SK-N-MC (cell line): ENCODE data around the gene CSTF1.

Experiments
- DNase-seq: peaks from one replicate; pipeline ENCODE4 v3.0.0-alpha.2; 2011; ENCODE audit warnings: low read depth, low spot score
- H3K27ac ChIP-seq: fragments of 200-600 bp; sonication (generic); 2 replicates; pipeline ENCODE4 v1.5.1; 2016; ENCODE audit warnings: mixed run types
- H3K36me3 ChIP-seq: fragments of 200-600 bp; sonication (generic); 2 replicates; pipeline ENCODE4 v1.6.1; 2017; ENCODE audit warnings: antibody characterized with exemption, low read length, mixed read lengths; ENCODE audit not compliant: insufficient read depth
- H3K4me3 ChIP-seq: fragments of 200-600 bp; sonication (generic); 2 replicates; pipeline ENCODE4 v1.5.1; 2016
- H3K9ac ChIP-seq: fragments of 200-600 bp; sonication (generic); 2 replicates; pipeline ENCODE4 v1.8.0; 2017; ENCODE audit warnings: mixed run types, mixed read lengths; ENCODE audit not compliant: insufficient read length
- H3K9me3 ChIP-seq: fragments of 200-600 bp; sonication (generic); 2 replicates; pipeline ENCODE4 v1.6.1; 2017; ENCODE audit warnings: low read depth, mild to moderate bottlenecking, antibody characterized with exemption, low read length, moderate library complexity, mixed read lengths
- EZH2 ChIP-seq: fragments of 200-600 bp; sonication (generic); IDR thresholded peaks from one replicate; pipeline ENCODE4 v1.6.1; 2017; ENCODE audit warnings: antibody characterized with exemption
- FOXP2 ChIP-seq: optimal IDR thresholded peaks from 2 replicates; pipeline ENCODE3; 2011; ENCODE audit warnings: mild to moderate bottlenecking, moderate library complexity; ENCODE audit not compliant: insufficient read depth; ENCODE audit errors: extremely low read length, control extremely low read depth
- POLR2AphosphoS5 ChIP-seq: IDR thresholded peaks from 2 replicates; pipeline ENCODE4 v1.6.1; 2012; ENCODE audit warnings: mild to moderate bottlenecking, low read depth, low read length, borderline replicate concordance

The CSTF1 gene

GRCh38 chr20:56426926-56427325 lies 34.5 kb downstream of the CSTF1 start:
- Histone ChIP-seq H3K4me3 (no peak overlapping the region), H3K9ac (no peak overlapping the region), H3K27ac (no peak overlapping the region), H3K9me3 (no peaks in the 10 kb centered on the region), H3K36me3 (no peaks in the 10 kb centered on the region)
- no peak for TF ChIP-seq EZH2
- no peak for TF ChIP-seq FOXP2
- no peak for TF ChIP-seq POLR2AphosphoS5
- no peak for DNase-seq

- Histone ChIP-seq H3K9ac (no peak overlapping the region), H3K36me3 (no peaks in the 10 kb centered on the region), H3K27ac (no peak overlapping the region), H3K9me3 (no peaks in the 10 kb centered on the region), H3K4me3 (no peak overlapping the region)
- TF ChIP-seq POLR2AphosphoS5 (no peak), EZH2 (no peak), FOXP2 (no peak)
- DNase-seq = no peak
Observed at GRCh38 chr20:56427797-56428196, 35.4 kb downstream of the CSTF1 start.

GRCh38 chr20:56428410-56428809 lies 36.0 kb downstream of the CSTF1 start:
- DNase-seq = no peak
- TF ChIP-seq FOXP2 (no peak), EZH2 (no peak), POLR2AphosphoS5 (no peak)
- no peak overlapping the region for H3K9ac ChIP-seq
- H3K27ac ChIP-seq = no peak overlapping the region
- H3K4me3 ChIP-seq = no peak overlapping the region
- H3K9me3 ChIP-seq = no peaks in the 10 kb centered on the region
- no peaks in the 10 kb centered on the region for H3K36me3 ChIP-seq

GRCh38 chr20:56428881-56429280 lies 36.4 kb downstream of the CSTF1 start:
- TF ChIP-seq POLR2AphosphoS5 (no peak), EZH2 (no peak), FOXP2 (no peak)
- Histone ChIP-seq H3K36me3 (no peaks in the 10 kb centered on the region), H3K9ac (no peak overlapping the region), H3K9me3 (no peaks in the 10 kb centered on the region), H3K27ac (no peak overlapping the region), H3K4me3 (no peak overlapping the region)
- no peak for DNase-seq

- Histone ChIP-seq H3K27ac (no peak overlapping the region), H3K36me3 (no peaks in the 10 kb centered on the region), H3K9me3 (no peaks in the 10 kb centered on the region), H3K9ac (no peak overlapping the region), H3K4me3 (0 out of 2 replicates have a peak overlapping the region, but pooled peaks have one; percentile 39)
- no peak for DNase-seq
- TF ChIP-seq POLR2AphosphoS5 (no peak), FOXP2 (no peak), EZH2 (no peak)
Observed at GRCh38 chr20:56429502-56429901, 37.1 kb downstream of the CSTF1 start.

GRCh38 chr20:56429941-56430340 lies 37.5 kb downstream of the CSTF1 start:
- Histone ChIP-seq H3K9ac (no peak overlapping the region), H3K9me3 (no peaks in the 10 kb centered on the region), H3K4me3 (0 out of 2 replicates have a peak overlapping the region, but pooled peaks have one; percentile 39), H3K27ac (peak overlapping the region; percentile 42; the same call in 1 of the 2 replicates), H3K36me3 (no peaks in the 10 kb centered on the region)
- no peak for DNase-seq
- TF ChIP-seq POLR2AphosphoS5 (no peak), EZH2 (no peak), FOXP2 (no peak)

GRCh38 chr20:56430461-56430860 lies 38.0 kb downstream of the CSTF1 start:
- no peak overlapping the region for H3K4me3 ChIP-seq
- H3K36me3 ChIP-seq = no peaks in the 10 kb centered on the region
- H3K27ac ChIP-seq = 0 out of 2 replicates have a peak overlapping the region, but pooled peaks have one; percentile 42
- H3K9me3 ChIP-seq = no peaks in the 10 kb centered on the region
- H3K9ac ChIP-seq = no peak overlapping the region
- TF ChIP-seq FOXP2 (no peak), EZH2 (no peak), POLR2AphosphoS5 (no peak)
- no peak for DNase-seq

GRCh38 chr20:56430957-56431356 lies 38.5 kb downstream of the CSTF1 start:
- Histone ChIP-seq H3K9me3 (no peaks in the 10 kb centered on the region), H3K36me3 (no peaks in the 10 kb centered on the region), H3K27ac (no peak overlapping the region), H3K4me3 (no peak overlapping the region), H3K9ac (no peak overlapping the region)
- TF ChIP-seq POLR2AphosphoS5 (no peak), EZH2 (no peak), FOXP2 (no peak)
- no peak for DNase-seq

- no peak overlapping the region for H3K27ac ChIP-seq
- TF ChIP-seq EZH2 = no peak
Observed at GRCh38 chr20:56431471-56431870, 39.0 kb downstream of the CSTF1 start.

GRCh38 chr20:56433221-56433879 lies 40.9 kb downstream of the CSTF1 start:
- H3K27ac ChIP-seq = no peak overlapping the region
- H3K9me3 ChIP-seq = no peaks in the 10 kb centered on the region
- no peak for DNase-seq
- TF ChIP-seq POLR2AphosphoS5 (no peak), EZH2 (no peak), FOXP2 (no peak)
- no peak overlapping the region for H3K4me3 ChIP-seq
- H3K36me3 ChIP-seq = no peaks in the 10 kb centered on the region
- H3K9ac ChIP-seq = no peak overlapping the region

More at GRCh38 chr20:56431471-56431870, 39.0 kb downstream of the CSTF1 start:
- no peak for DNase-seq
- no peaks in the 10 kb centered on the region for H3K9me3 ChIP-seq
- H3K36me3 ChIP-seq = no peaks in the 10 kb centered on the region
- no peak overlapping the region for H3K4me3 ChIP-seq
- no peak overlapping the region for H3K9ac ChIP-seq
